NCI-H128 (cell line): ENCODE results near the gene C1QTNF12.

Experiments used
- DNase-seq: peaks from one replicate; lab custom pipeline; 2025; ENCODE audit not compliant: unreplicated experiment; lab: John Stamatoyannopoulos, UW

C1QTNF12 gene

GRCh38 chr1:1281533-1282321 is 35.2 kb upstream of the C1QTNF12 start:
- DNase-seq, result no peak

GRCh38 chr1:1280782-1281481 is 34.4 kb upstream of the C1QTNF12 start:
- no peak for DNase-seq

- no peak for DNase-seq
These were observed 32.5 kb upstream of the C1QTNF12 start for GRCh38 chr1:1279028-1279427.

GRCh38 chr1:1278620-1279019 is 32.1 kb upstream of the C1QTNF12 start:
- no peak for DNase-seq

- DNase-seq, result no peak
These were observed 29.3 kb upstream of the C1QTNF12 start for GRCh38 chr1:1275836-1276235.

GRCh38 chr1:1274931-1275431 is 28.5 kb upstream of the C1QTNF12 start:
- DNase-seq, result no peak

GRCh38 chr1:1274299-1274930 is 27.9 kb upstream of the C1QTNF12 start:
- no peak for DNase-seq

GRCh38 chr1:1273512-1274298 is 27.2 kb upstream of the C1QTNF12 start, which contains the start of gene UBE2J2:
Gene UBE2J2 (minus strand): TSS chr1:1273854. CDS start chr1:1267992, 5,862 bp downstream.
- DNase-seq, result peak; percentile 49

GRCh38 chr1:1273209-1273511 is 26.6 kb upstream of the C1QTNF12 start:
- no peak for DNase-seq

- no peak for DNase-seq
These were observed 26.1 kb upstream of the C1QTNF12 start for GRCh38 chr1:1272341-1273208.

GRCh38 chr1:1270813-1271212 is 24.3 kb upstream of the C1QTNF12 start:
- no peak for DNase-seq

GRCh38 chr1:1268284-1268682 is 21.8 kb upstream of the C1QTNF12 start:
- DNase-seq, result no peak

- DNase-seq, result no peak
These were observed 21.2 kb upstream of the C1QTNF12 start for GRCh38 chr1:1267488-1268283.

GRCh38 chr1:1264868-1265272 is 18.3 kb upstream of the C1QTNF12 start:
- DNase-seq, result no peak

GRCh38 chr1:1264026-1264425 is 17.5 kb upstream of the C1QTNF12 start:
- DNase-seq, result no peak

- no peak for DNase-seq
These were observed 16.2 kb upstream of the C1QTNF12 start for GRCh38 chr1:1262758-1263157.

- DNase-seq, result no peak
These were observed 15.5 kb upstream of the C1QTNF12 start for GRCh38 chr1:1262071-1262470.

GRCh38 chr1:1260843-1261560 is 14.5 kb upstream of the C1QTNF12 start:
- DNase-seq, result no peak
